Activated CD4-positive, CD25-positive, alpha-beta regulatory T cell treated with anti-CD3 and anti-CD28 coated beads, Interleukin-2, amount 50 U/mL, for 72 hours (primary cell): ENCODE measurements around the gene NR5A1.

Experiments used
- DNase-seq: peaks from one replicate; pipeline ENCODE4 v3.0.0; 2021

NR5A1 gene

GRCh38 chr9:124479371-124479770 is 27.8 kb downstream of the NR5A1 start:
- DNase-seq: no peak

- no peak for DNase-seq
Observed at GRCh38 chr9:124478354-124478753, 28.8 kb downstream of the NR5A1 start.

- DNase-seq: no peak
Observed at GRCh38 chr9:124477648-124478285, 29.4 kb downstream of the NR5A1 start.

- no peak for DNase-seq
Observed at GRCh38 chr9:124477211-124477647, 30.0 kb downstream of the NR5A1 start.

GRCh38 chr9:124475868-124476690 is 31.1 kb downstream of the NR5A1 start:
- no peak for DNase-seq

GRCh38 chr9:124475158-124475867 is 31.9 kb downstream of the NR5A1 start:
- DNase-seq: no peak

- DNase-seq: no peak
Observed at GRCh38 chr9:124474151-124474550, 33.0 kb downstream of the NR5A1 start.

- no peak for DNase-seq
Observed at GRCh38 chr9:124473310-124473709, 33.9 kb downstream of the NR5A1 start.

GRCh38 chr9:124472770-124473169 is 34.4 kb downstream of the NR5A1 start:
- DNase-seq: no peak

- DNase-seq: no peak
Observed at GRCh38 chr9:124471761-124472160, 35.4 kb downstream of the NR5A1 start.

- DNase-seq: no peak
Observed at GRCh38 chr9:124470726-124471125, 36.5 kb downstream of the NR5A1 start.

- no peak for DNase-seq
Observed at GRCh38 chr9:124470306-124470705, 36.9 kb downstream of the NR5A1 start.

- DNase-seq: no peak
Observed at GRCh38 chr9:124469011-124469832, 38.0 kb downstream of the NR5A1 start.

- DNase-seq: no peak
Observed at GRCh38 chr9:124468061-124468740, 39.0 kb downstream of the NR5A1 start.

GRCh38 chr9:124467410-124468060 is 39.7 kb downstream of the NR5A1 start:
- DNase-seq: no peak

GRCh38 chr9:124465736-124466135 is 41.5 kb downstream of the NR5A1 start:
- DNase-seq: no peak

GRCh38 chr9:124462739-124463138 is 44.5 kb downstream of the NR5A1 start:
- no peak for DNase-seq

- DNase-seq: no peak
Observed at GRCh38 chr9:124458441-124458840, 48.8 kb downstream of the NR5A1 start.

GRCh38 chr9:124457887-124458431 is 49.2 kb downstream of the NR5A1 start:
- no peak for DNase-seq

- no peak for DNase-seq
Observed at GRCh38 chr9:124457079-124457886, 49.9 kb downstream of the NR5A1 start.
